OCI-LY7 (cell line): ENCODE results near the gene RMDN2. TPM values are rescaled to one million over a fixed set of nuclear protein-coding genes. Genes with fewer than 3 reads are reported as not detected.

ENCODE experiments used
- Bru-seq: library from RNA; stranded (reverse); fragments of 400-500 nt; gene quantifications from one replicate; lab custom pipeline; 2021; lab: Mats Ljungman, UMichigan
- BruChase-seq, 2 experiments: library from RNA; stranded (reverse); fragments of 400-500 nt; gene quantifications; one replicate each; lab custom pipeline; 2021; lab: Mats Ljungman, UMichigan
- BruUV-seq: library from RNA; stranded (reverse); fragments of 400-500 nt; replicated peaks from 2 replicates; lab custom pipeline; 2021; lab: Mats Ljungman, UMichigan
- CTCF ChIA-PET: fragments of 300-600 bp; sonication (Branson Sonifier 250); formaldehyde crosslinking; loops from one replicate; lab custom pipeline; 2022; ENCODE audit warnings: antibody characterized with exemption; ENCODE audit not compliant: unreplicated experiment; lab: Charles Lee
- POLR2A ChIA-PET: fragments of 300-600 bp; sonication (Branson Sonifier 250); formaldehyde crosslinking; loops from one replicate; lab custom pipeline; 2022; ENCODE audit warnings: antibody characterized with exemption; lab: Charles Lee
- DNase-seq: peaks from one replicate; pipeline ENCODE4 v3.0.0-alpha.2; 2015; ENCODE audit warnings: low spot score
- H2AFZ ChIP-seq: fragments of 200-600 bp; sonication (generic), shearing (Covaris generic); 2 replicates; pipeline ENCODE4 v1.6.1; 2014; ENCODE audit warnings: mild to moderate bottlenecking, antibody characterized with exemption, low read length, moderate library complexity
- H3K27ac ChIP-seq: fragments of 200-600 bp; sonication (generic); 2 replicates; pipeline ENCODE4 v1.5.1; 2014; ENCODE audit warnings: mixed run types, low read depth, mild to moderate bottlenecking, moderate library complexity, low read length, inconsistent platforms; ENCODE audit not compliant: poor library complexity, severe bottlenecking
- H3K36me3 ChIP-seq: fragments of 200-600 bp; sonication (generic); 2 replicates; pipeline ENCODE4 v1.6.1; 2014; ENCODE audit warnings: mild to moderate bottlenecking, antibody characterized with exemption, low read length, moderate library complexity, mixed read lengths; ENCODE audit not compliant: insufficient read depth
- H3K4me1 ChIP-seq: fragments of 200-600 bp; sonication (generic); 2 replicates; pipeline ENCODE4 v1.5.1; 2014; ENCODE audit warnings: mild to moderate bottlenecking, low read length; ENCODE audit not compliant: insufficient read depth, poor library complexity, severe bottlenecking
- H3K4me2 ChIP-seq: fragments of 200-600 bp; sonication (generic); 2 replicates; pipeline ENCODE4 v1.6.1; 2014; ENCODE audit warnings: mild to moderate bottlenecking, low read length
- H3K4me3 ChIP-seq: fragments of 200-600 bp; sonication (generic); 2 replicates; pipeline ENCODE4 v1.5.1; 2014; ENCODE audit warnings: mild to moderate bottlenecking, low read depth, low read length; ENCODE audit not compliant: poor library complexity, severe bottlenecking
- H3K79me2 ChIP-seq: fragments of 200-600 bp; sonication (generic); 2 replicates; pipeline ENCODE4 v1.6.1; 2016; ENCODE audit warnings: low read depth, mild to moderate bottlenecking, low read length, moderate library complexity, mixed read lengths; ENCODE audit not compliant: insufficient read depth
- H3K9me2 ChIP-seq: fragments of 200-600 bp; sonication (generic); 2 replicates; pipeline ENCODE4 v1.6.1; 2016; ENCODE audit warnings: mild to moderate bottlenecking, low read length, mixed read lengths; ENCODE audit not compliant: insufficient read depth
- H3K9me3 ChIP-seq: fragments of 200-600 bp; sonication (generic); 2 replicates; pipeline ENCODE4 v1.6.1; 2014; ENCODE audit warnings: mild to moderate bottlenecking, mixed run types, low read length, mixed read lengths
- H4K20me1 ChIP-seq: fragments of 200-600 bp; sonication (generic); 2 replicates; pipeline ENCODE4 v1.6.1; 2014; ENCODE audit warnings: mild to moderate bottlenecking, antibody characterized with exemption, low read length, moderate library complexity, mixed read lengths; ENCODE audit not compliant: insufficient read depth
- EZH2phosphoT487 ChIP-seq: fragments of 200-600 bp; sonication (generic); IDR thresholded peaks from 2 replicates; pipeline ENCODE4 v1.6.1; 2018; ENCODE audit warnings: low read depth, borderline replicate concordance, mild to moderate bottlenecking, mixed run types, antibody characterized with exemption, low read length, moderate library complexity, mixed read lengths
- intact Hi-C: fragments of 100-400 bp; cut with micrococcal nuclease; formaldehyde crosslinking; loops from one replicate; pipeline ENCODE4 v1.10.0; 2022; ENCODE audit not compliant: unreplicated experiment
- long read RNA-seq: library from polyadenylated mRNA; stranded (forward); transcript quantifications from one replicate; pipeline ENCODE4 v2.0.0, GENCODE V29; 2022
- total RNA-seq, 2 experiments: library from RNA; depleted of rRNA in 1 of 2; stranded (reverse); fragments of >200 nt in 1 of 2; shearing (Covaris generic) in 1 of 2; gene quantifications; 2 replicates each; pipeline ENCODE4 v1.2.3, GENCODE V29; 2014 to 2022
- TF ChIP-seq, protein P1 (sequence below): fragments of 200-600 bp; sonication (generic); conservative IDR thresholded peaks from 2 replicates; pipeline ENCODE4 v1.5.1; 2014; ENCODE audit warnings: mild to moderate bottlenecking, antibody characterized with exemption, low read length, moderate library complexity, mixed read lengths

Gene RMDN2, protein sequence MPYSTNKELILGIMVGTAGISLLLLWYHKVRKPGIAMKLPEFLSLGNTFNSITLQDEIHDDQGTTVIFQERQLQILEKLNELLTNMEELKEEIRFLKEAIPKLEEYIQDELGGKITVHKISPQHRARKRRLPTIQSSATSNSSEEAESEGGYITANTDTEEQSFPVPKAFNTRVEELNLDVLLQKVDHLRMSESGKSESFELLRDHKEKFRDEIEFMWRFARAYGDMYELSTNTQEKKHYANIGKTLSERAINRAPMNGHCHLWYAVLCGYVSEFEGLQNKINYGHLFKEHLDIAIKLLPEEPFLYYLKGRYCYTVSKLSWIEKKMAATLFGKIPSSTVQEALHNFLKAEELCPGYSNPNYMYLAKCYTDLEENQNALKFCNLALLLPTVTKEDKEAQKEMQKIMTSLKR
- total RNA-seq (2014; rRNA removed; shearing (Covaris generic)) (0.50 and 5.0 TPM in 2 replicates), total RNA-seq (2022) (2.8 and 3.1 TPM in 2 replicates), Bru-seq, nascent RNA (percentile 46 among the genes with signal in this experiment), BruChase-seq, experiment 1, labeled RNA remaining after a 6-hour chase (percentile 36 among the genes with signal in this experiment), BruChase-seq, experiment 2, labeled RNA remaining after a 2-hour chase (percentile 43 among the genes with signal in this experiment)
- long read RNA-seq, partial matches to known transcripts: 0 of 1 reads
- long read RNA-seq, other reads (novel, unspliced or antisense): 1 of 1 reads

DNA sequence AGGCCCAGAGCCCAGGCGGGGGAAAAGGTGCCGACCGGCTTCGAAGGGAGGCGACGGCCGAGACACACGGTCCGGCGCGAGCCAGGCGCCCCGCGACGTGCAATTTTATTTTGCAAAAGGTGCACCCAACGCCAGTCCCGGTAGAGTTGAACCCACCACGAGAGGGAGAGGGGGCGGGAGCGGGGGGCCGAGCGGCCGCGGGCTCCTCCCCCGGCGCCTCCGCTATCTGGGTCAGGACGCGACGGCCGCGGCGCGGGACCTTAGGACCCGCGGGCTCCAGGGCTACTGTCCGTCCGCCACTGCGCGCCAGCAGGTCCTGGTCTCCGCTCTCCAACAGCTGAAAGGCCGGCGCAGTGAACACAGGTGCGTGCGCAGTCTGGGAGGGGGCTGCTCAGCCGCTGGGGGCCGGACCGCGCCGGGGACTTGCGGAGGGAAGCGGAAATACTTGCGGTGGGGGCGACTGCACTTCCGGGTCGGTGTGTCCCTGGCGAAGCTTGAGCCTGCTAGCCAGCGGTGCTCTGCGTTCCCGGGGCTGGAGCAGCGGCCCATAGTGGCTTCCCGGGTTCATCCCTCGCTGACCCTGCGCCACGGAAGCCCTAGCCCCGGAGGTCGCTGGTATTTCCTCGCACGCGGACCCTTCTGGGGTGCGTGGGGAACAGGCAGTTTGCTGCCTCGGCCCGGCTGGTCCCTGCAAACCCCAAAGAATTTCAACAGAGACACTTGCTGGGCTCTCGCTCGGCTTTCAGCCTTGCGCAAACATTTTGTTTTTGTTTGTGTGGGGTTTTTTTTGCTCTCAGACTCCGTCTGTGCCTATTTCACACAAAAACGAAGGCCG is at the start of gene RMDN2:
Gene RMDN2, plus strand, starts transcription at position 225 of the 835 bp plus-strand sequence. CDS start 3,991 bp downstream, outside the sequence.
- Histone ChIP-seq H3K4me2 (peak within 1 kb of the TSS; percentile 91), H3K36me3 (no peaks in the 10 kb centered on the region), H3K9me3 (no peaks in the 10 kb centered on the region), H3K4me3 (peak within 1 kb of the TSS; percentile 77), H2AFZ (peak within 1 kb of the TSS; percentile 95), H3K4me1 (peaks cover 20% of the 10 kb centered on the region), H3K79me2 (no peaks in the 10 kb centered on the region), H3K27ac (no peak within 1 kb of the TSS), H3K9me2 (no peaks in the 10 kb centered on the region), H4K20me1 (no peaks in the 10 kb centered on the region)
- ChIA-PET POLR2A (no interaction called here), CTCF (interaction anchor here (0.6 kb wide), 1 partner anchor 525 kb away, joined by 3 read pairs; no protein-coding TSS in a partner anchor)
- BruUV-seq: no TSS peak
- intact Hi-C loops: loop anchor here (5.0 kb wide), 1 partner anchor 913 kb away; no protein-coding TSS in a partner anchor
- DNase-seq: peak; percentile 86
- TF ChIP-seq, protein P1, sequence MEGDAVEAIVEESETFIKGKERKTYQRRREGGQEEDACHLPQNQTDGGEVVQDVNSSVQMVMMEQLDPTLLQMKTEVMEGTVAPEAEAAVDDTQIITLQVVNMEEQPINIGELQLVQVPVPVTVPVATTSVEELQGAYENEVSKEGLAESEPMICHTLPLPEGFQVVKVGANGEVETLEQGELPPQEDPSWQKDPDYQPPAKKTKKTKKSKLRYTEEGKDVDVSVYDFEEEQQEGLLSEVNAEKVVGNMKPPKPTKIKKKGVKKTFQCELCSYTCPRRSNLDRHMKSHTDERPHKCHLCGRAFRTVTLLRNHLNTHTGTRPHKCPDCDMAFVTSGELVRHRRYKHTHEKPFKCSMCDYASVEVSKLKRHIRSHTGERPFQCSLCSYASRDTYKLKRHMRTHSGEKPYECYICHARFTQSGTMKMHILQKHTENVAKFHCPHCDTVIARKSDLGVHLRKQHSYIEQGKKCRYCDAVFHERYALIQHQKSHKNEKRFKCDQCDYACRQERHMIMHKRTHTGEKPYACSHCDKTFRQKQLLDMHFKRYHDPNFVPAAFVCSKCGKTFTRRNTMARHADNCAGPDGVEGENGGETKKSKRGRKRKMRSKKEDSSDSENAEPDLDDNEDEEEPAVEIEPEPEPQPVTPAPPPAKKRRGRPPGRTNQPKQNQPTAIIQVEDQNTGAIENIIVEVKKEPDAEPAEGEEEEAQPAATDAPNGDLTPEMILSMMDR: no peak; the same call in 1 of the 2 replicates
- no peak for TF ChIP-seq EZH2phosphoT487

- H3K79me2 ChIP-seq: no peaks in the 10 kb centered on the region
- CTCF ChIA-PET: interaction anchor here (0.6 kb wide), 1 partner anchor 227 kb away, joined by 3 read pairs; no protein-coding TSS in a partner anchor
- no TSS peak for BruUV-seq
- TF ChIP-seq EZH2phosphoT487: no peak
- TF ChIP-seq, protein P1: no peak
- POLR2A ChIA-PET: no interaction called here
- no peak overlapping the region for H2AFZ ChIP-seq
- H3K9me3 ChIP-seq: no peaks in the 10 kb centered on the region
- no peak overlapping the region for H3K27ac ChIP-seq
- no peak overlapping the region for H3K4me2 ChIP-seq
- no peak overlapping the region for H3K4me3 ChIP-seq
- H3K4me1 ChIP-seq: no peaks in the 10 kb centered on the region
- no peaks in the 10 kb centered on the region for H3K36me3 ChIP-seq
- H4K20me1 ChIP-seq: no peaks in the 10 kb centered on the region
- DNase-seq: no peak
- intact Hi-C loops: loop anchor here (5.0 to 10.0 kb wide), 3 partner anchors 693 to 1091 kb away; no protein-coding TSS in a partner anchor
- H3K9me2 ChIP-seq: no peaks in the 10 kb centered on the region
Observed at GRCh38 chr2:37875403-37875906, 49.6 kb upstream of the RMDN2 start.
